GM19025 (cell line): ENCODE measurements around the gene KMT2A.
"Not testable (repeated sequence)": the region's sequence is repeated elsewhere in the genome, so short reads cannot be mapped to it uniquely, and the experiment has no call there.

ENCODE experiments used
- ATAC-seq: cut with Tn5 transposase; IDR thresholded peaks from one replicate; pipeline ENCODE4 v1.9.1; 2021; ENCODE audit warnings: mild to moderate bottlenecking, low read depth, moderate library complexity; ENCODE audit not compliant: unreplicated experiment

The KMT2A gene

DNA sequence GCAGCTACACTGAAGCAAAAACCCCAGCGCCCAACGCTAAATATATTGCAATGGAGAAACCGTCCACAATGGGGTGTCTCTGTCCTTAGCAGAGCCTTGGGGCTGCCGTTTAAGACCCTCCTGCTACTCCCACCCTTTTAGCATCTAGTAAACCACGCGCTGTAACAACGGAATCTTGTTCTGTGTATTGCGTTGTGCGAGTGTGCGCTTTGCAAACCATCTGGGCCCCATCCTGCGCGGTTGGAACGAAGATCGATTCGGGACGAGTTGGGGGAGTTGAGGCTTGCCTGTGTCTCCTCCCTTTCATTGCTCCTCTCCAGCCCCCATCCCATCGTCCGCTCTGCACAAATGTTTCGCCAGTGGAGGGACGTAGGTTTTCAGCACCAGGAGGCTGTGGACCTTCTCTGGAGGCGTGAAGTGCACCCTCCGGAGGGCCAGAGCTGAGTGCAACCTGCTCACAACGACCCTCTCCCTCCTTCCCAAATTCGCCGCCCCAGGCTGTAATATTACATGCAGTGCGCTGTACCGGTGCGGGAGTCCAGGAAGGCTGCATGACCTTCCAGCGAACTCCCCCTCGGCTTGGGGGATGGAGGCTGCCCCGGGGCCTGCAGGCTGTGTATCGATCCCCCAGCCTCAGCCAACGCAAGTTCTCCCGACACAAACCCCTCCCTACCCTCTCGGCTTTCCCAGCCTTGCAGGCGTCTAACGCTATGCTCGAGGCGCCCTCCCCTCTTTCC lies 1.6 kb upstream of the KMT2A start:
- ATAC-seq: no peak

DNA sequence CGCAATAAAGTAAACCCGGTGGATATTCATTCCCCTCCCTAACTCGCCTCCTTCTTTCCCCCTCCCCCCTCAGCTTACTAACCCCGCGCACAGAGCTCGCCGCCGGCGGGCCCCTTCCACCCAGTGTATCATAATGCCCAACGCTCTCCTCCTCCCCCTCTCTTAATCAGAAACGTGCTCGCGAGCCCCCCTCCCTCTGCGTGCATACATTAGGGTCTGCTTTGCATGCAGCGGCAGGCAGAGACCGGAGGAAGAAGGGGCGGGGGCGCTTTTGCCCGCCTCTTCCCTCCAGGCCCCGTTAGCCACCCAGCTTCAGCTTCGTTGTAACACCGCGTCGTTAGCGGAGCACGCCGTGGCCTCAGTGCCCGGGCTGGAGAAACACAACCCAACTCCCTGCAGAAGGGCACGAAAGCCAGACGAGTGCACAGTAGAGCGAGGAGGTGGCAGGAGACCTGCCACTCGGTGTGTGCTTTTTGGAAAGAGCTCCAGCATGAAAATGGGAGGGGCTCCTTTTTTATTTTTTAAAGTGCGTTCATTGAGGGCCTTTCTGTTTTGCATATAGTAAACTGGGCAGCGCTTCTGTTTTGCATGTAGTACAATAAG lies 901 bp upstream of the KMT2A start:
- no peak for ATAC-seq

DNA sequence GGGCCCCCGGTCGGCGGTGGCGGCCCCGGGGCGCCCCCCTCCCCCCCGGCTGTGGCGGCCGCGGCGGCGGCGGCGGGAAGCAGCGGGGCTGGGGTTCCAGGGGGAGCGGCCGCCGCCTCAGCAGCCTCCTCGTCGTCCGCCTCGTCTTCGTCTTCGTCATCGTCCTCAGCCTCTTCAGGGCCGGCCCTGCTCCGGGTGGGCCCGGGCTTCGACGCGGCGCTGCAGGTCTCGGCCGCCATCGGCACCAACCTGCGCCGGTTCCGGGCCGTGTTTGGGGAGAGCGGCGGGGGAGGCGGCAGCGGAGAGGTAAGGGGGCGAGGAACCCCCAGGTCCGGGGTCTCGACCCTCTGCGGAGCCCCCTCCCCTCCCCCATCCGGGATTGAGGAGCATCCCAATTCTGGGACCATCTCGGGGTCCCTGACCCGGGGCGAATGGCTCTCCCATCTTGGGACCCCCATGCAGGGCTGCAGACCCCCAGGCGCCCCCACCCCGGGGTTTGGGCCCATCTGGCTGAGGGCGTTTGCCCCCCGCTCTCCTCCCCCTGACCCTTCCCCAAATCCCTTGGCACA lies 431 bp downstream of the KMT2A start:
- peak; percentile 6 for ATAC-seq

DNA sequence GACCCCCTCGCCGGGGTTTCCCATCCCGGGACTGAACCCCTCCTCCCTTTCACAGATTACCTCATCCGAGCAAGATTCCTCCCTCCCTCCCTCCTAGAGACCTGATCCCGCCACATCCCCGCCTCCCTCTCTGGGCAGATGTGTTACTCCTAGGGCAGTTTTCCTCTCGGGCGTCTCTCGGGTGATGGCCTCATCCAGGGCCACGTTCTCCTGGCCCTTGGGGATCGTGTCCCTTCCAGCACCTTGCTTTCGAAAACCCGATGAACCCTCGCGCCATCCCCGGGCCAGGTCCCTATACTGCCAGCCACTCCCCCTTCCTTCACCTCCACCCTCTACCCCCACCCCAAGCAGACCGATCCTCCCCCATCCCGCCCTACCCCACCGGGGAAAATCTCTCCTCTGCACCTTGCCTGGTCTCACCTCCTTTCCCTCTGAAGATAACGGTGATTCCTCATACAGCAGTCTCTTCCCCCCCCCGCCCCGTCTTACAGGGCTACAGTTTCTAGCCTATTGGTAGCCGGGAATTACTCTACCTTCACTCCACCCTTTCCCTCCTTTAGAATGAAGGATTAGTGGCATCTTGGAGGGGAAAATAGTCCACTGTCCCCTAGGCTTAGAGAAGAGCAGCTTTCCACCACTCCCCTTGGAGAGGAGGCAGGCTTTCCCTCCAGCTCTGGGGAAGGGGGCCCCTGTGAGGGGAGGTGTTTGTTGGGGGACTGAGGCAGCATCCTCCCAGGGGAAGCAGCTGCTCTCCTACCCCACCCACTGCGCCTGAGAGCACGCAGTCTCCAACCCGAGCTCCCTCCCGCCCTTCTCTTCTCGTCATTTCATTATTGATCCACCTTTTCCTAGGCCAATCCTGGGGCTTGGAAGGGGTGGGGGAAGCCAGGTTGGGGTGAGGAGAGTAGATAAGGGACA lies 1.2 kb downstream of the KMT2A start:
- ATAC-seq: no peak

DNA sequence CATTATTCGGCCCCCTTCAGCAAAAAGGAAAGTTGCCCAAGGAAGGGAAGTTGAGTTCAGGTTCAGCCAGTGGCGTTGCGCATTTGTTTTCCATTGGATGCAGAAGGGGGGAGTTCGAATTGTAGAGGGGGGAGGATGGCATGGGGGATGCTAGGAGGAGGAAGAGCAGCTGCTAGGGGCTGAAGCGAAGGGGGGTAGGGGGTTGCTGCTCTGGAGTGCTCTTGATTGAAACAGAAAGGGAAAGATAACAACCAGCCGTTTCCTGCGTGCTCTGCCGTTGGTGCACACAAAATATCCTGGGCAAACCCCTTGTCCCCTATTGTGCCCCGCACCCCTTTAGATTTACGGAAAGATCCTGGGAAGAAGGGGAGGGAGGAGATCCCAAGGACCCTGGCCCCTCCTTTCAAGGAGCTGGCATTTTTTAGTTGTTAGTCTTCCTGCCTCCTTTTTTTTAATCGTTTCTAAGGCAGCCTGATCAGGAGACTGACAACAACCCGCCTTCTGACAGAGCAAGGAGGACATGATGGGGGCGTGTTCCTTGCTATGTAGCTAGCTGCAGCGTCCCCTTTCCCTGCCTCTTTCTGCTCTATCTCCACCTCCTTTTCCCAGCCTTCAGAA lies 2.1 kb downstream of the KMT2A start:
- no peak for ATAC-seq

DNA sequence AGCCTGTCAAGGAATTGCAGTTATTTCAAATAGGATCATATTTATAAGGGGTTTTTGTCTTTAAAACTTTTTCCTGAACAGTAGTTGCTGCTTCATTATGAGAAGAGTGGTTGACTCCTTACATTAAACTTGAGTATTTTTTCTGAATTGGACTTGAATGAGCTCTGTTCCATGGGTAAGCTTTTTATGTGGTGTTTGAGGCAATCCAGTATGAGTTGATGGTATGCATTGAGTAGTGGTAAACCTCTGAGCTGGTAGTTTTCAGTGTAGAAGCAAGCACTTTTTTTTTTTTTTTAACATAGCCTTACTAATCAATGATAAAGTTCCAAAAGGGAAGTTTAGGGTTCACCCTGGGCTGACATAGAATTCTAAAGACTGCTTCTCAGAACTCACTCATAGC lies 3.4 kb downstream of the KMT2A start:
- no peak for ATAC-seq

DNA sequence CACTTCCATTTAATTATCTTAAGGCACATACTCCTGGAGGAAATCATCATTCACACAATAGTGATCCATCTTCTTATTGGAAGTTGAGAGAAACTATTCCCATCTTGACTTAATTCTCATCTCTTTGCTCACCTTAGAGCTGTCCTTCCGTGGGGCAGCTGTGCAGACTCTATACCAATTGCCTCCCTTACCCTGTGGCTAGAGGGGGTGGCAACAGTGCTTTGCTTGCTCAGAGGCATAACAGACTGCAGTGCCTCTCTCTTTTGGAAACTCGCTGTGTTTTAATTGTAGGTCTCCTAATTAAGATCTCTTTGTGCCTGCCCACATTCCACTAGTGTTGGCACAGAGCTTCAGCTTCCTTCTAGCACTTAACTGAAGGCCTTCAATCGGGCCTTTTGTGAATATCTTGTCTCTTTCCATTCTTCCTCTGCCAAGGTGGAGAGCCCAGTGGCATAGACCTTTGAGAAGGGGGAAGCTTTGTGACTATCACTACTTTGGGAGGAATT lies 5.5 kb downstream of the KMT2A start:
- ATAC-seq: no peak

DNA sequence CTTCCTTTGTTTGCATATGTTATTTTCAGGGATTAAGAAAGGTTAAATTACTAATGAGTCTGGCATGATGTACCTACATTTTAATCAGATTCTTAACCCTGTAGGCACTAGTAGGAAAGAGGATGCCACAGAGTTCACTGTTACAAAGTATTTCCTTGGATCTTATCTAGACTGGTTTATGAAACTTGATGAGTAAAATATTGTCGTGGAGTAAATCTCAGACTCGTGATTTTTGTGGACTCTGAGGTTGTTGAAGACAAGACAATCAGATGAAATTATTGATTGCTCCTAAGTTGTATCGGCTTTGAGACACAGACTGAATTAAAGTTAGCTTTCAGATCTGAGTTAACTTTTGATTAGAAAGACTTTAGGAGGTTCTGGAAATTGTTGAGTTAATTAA lies 6.0 kb downstream of the KMT2A start:
- no peak for ATAC-seq

DNA sequence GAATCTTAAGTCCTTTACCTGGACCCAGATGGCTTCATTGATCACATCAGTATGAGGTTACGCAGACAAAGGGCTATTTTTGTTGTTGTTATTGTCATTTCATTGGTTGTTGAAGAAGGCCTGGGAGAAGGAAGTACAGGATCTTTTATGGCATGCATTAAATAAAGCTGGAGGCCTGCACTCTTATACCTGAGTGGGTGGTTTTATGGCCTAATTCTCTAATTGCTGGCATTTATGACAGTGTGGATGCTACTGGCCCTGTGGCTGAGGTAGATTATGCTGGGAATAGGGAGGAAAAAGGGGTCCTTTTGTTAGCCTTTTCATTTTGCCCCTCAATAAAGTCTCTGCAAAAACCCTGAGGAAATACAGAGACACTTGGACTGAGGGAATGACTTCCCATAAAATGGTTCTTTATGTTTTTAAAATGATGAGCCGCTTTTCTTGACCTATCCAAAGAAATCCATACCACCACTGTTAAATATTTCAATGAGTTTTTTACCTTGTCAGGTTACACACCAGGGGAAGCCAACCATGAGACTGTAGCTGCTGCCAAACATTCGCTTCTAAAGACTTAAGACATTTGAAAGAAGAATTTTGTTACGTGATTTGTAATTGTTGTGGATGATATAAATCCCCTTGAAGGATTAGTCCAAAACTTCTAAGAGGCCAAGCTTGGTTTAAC lies 6.8 kb downstream of the KMT2A start:
- ATAC-seq: no peak

DNA sequence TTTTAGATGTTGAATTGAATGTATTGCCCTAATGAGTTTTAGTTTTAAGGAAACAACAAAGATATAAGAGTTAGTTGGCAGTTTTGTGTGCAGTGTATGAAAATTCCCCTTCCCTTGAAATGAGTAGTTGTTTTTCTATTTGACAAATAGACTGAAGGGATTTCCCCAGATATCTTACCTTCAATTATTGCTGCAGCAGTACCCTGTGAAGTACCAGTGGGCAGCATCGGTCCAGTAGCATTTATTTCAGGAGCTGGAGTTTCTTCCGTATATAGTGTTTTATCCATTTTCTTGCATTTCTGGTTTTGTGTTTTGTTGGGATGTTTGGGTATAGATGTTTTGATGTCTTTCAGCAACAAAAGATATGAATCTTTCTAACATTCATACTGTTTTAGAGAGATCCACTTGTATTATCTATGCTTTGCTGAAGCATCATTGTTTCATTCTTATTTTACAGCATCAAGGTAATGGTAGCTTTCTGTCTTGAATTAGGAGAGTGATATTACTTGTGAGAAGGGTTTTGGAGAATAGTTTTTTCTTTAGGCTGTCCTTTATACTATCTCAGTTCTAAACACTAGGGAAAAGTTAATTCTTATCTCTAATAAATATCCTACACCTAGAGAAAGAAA lies 7.4 kb downstream of the KMT2A start:
- ATAC-seq: peak; percentile 39

DNA sequence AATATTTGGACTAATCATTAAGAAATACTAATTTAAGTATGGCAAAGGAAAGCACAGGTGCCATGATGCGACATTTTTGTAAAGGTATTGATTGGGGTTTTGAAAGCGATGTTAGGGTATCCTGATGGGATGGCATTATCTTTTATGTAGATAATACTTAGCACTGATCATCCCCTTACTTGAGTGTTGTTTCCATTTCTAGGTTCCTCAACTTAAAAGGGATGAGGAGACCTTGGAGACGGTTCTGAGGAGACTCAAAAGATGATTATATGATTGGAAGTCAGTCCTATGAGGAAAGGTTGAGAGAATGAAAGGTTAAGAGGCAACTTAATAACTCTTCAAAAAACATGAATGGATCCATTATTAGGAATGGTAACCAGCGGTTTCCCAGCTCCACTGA lies 11.1 kb downstream of the KMT2A start:
- ATAC-seq: no peak

DNA sequence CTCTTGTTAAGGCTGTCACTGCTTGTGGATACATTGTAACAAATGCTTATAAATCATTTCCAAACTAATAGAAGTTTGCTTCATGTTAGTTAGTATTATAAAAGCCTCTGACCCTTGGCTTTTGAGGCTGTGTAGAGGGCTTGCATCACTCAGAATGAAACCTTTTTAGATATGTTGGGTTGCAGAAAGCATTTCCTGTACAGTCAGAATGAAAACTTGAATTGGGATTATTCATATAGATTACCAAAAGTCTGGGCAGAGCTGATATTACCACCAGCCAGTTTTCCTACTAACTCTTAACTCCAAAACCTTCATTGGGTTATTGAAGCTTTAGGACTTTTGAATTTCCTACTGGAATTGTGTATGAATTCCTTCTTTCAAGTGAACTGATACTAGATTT lies 12.0 kb downstream of the KMT2A start:
- peak; percentile 69 for ATAC-seq

DNA sequence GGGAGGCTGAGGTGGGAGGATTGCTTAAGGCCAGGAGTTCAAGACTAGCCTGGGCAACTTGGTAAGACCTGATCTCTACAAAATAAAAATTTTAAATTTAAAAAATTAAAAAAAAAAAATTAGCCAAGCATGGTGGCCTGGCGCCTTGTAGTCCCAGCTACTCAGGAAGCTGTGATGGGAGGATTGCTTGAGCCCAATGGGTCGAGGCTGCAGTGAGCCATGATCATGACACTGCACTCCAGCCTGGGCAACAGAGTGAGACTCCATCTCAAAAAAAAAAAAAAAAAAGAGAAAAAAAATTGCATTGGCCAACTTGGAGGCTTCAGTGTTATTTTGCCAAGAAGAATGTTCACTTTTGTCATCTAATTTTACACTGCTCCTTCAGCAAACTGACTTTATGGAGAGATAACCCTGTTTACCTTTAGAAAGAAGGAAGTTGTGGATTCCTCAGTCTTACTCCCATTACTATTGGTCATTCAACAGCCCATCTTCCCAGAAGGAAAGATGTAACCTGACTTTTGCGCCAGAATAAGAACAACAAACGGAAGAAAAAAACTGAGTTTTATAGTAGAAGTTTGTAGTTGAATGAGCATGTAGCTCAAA lies 13.1 kb downstream of the KMT2A start:
- no peak for ATAC-seq

DNA sequence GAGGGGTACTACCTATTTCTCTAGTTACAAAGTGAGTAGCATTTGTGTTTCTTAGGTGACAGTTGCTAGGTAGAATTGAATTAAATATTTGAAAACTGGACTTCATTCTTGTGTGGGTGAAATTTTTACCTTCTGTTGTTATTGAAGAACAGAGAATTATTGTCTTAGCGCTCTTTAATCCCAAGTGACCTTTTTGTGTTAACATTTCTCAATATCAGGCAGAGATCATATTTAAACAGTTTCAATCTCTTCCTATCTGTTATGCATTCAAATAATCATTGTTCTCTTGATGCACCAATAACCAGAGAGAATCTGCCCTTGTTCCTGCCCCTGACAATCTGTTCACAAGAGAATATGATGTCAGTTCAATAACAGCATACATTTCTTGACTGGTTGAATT lies 14.2 kb downstream of the KMT2A start:
- no peak for ATAC-seq

DNA sequence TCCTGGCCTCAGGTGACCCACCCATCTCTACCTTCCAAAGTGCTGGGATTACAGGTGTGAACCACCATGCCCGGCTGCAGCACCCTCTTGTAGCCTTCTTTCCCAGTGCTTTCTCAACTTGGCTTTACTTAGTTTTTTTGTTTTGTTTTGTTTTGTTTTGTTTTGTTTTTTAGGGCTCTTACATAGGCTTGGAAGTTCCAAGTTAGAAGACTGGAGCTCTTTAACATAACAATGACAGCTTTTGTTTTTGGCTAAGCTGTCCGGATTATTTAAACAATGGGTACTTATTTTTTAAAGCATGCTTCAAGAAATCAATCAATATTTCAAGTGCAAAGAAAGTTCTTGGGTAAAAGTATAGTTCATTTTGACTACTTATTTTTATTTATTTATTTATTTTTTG lies 25.9 kb downstream of the KMT2A start:
- ATAC-seq: no peak

DNA sequence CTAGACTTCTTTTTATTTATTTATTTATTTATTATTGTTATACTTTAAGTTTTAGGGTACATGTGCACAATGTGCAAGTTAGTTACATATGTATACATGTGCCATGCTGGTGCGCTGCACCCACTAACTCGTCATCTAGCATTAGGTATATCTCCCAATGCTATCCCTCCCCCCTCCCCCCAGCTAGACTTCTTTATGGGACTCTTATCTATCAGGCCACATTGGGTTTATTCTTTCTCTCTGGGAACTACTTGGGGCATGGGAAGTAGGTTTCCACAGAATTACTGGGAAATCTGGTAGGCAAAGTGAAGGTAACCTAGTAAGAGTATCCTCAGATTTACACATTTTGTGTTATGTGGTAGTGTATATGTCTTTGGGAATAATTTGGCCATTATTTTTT lies 32.7 kb downstream of the KMT2A start:
- ATAC-seq: not testable (repeated sequence)

DNA sequence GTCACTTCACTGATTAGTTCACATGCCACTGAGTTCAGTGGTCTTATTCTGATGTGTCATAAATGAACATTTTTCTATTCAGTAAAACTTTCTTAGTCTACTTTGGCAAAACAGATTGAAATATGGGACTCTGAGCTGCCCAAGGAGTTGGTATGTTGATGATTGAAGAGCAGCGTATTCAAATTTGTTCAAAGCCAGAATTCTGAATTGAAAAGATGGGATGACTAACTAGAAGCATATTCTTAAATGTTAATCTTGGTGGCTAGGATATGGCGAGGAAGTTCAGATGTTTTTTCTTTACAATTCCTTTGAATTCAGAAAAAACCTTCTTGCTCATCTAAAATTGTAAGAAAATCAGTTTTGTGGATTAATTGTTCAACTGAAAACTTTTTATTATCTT lies 34.7 kb downstream of the KMT2A start:
- ATAC-seq: no peak

DNA sequence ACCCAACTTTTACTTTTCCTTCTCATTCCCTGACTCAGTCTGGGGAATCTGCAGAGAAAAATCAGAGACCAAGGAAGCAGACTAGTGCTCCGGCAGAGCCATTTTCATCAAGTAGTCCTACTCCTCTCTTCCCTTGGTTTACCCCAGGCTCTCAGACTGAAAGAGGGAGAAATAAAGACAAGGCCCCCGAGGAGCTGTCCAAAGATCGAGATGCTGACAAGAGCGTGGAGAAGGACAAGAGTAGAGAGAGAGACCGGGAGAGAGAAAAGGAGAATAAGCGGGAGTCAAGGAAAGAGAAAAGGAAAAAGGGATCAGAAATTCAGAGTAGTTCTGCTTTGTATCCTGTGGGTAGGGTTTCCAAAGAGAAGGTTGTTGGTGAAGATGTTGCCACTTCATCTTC lies 37.2 kb downstream of the KMT2A start:
- ATAC-seq: no peak

DNA sequence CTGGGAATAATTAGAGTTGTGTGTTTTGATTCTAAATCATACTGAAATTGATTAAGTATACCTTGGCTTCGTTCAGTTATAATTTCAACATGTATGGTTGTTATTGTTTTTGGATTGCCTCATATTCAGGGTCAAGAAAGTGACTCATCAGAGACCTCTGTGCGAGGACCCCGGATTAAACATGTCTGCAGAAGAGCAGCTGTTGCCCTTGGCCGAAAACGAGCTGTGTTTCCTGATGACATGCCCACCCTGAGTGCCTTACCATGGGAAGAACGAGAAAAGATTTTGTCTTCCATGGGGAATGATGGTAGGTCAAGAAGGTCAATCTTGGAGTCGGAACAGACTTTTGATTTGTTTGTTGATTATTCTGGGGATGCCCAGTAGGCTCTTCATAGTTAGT lies 40.4 kb downstream of the KMT2A start:
- no peak for ATAC-seq
